Uterus (tissue), 2 donors: ENCODE measurements around the gene RIPOR3.
A peak's percentile ranks its signal among the peaks of the same experiment; 100 is the strongest.

Experiments
- CTCF ChIP-seq, 4 experiments: fragments of 200-600 bp in 2 of 4; fragments of 450-650 bp in 2 of 4; sonication (generic) in 2 of 4; IDR thresholded peaks; one replicate each; pipeline ENCODE4 v1.5.1; 2016 to 2019; ENCODE audit warnings: antibody characterized with exemption in 4 of 4, mild to moderate bottlenecking in 2 of 4, moderate library complexity in 1 of 4
- POLR2A ChIP-seq, 2 donors: fragments of 450-650 bp; IDR thresholded peaks; one replicate each; pipeline ENCODE4 v1.6.1; 2016; ENCODE audit warnings: antibody characterized with exemption in 2 of 2, mild to moderate bottlenecking in 1 of 2, moderate library complexity in 1 of 2

GRCh38 chr20:50569864-50570836, 121.2 kb downstream of the RIPOR3 start:
- peak in 1 of 4 experiments; percentile 15 for TF ChIP-seq CTCF (IDR thresholded peaks at IDR 0.05)
- no peak for TF ChIP-seq POLR2A (IDR thresholded peaks at IDR 0.05)
